ENCODE measurements around the gene SFMBT1.

Gene SFMBT1

GRCh38 chr3:53046171-53047170, 598 bp upstream of the SFMBT1 start:
- DNase-seq (ENCODE audit: low spot score): peak; percentile 71
- peak; percentile 56 for TF ChIP-seq CTCF (IDR thresholded peaks at IDR 0.05; ENCODE audit: extremely low read depth, insufficient read depth, missing control alignments)
- in situ Hi-C loops (cut with MboI; ENCODE audit: low pct_unique_long_range_greater_than_20kb, low sequenced_read_pairs, unreplicated experiment): no loop called here

- in situ Hi-C loops (cut with MboI; ENCODE audit: low pct_unique_long_range_greater_than_20kb, low sequenced_read_pairs, unreplicated experiment): no loop called here
- peak; percentile 25 for TF ChIP-seq CTCF (IDR thresholded peaks at IDR 0.05; ENCODE audit: extremely low read depth, insufficient read depth, missing control alignments)
- peak; percentile 91 for DNase-seq (ENCODE audit: low spot score)
These were observed 959 bp downstream of the SFMBT1 start for GRCh38 chr3:53044711-53045517.

- in situ Hi-C loops (cut with MboI; ENCODE audit: low pct_unique_long_range_greater_than_20kb, low sequenced_read_pairs, unreplicated experiment): no loop called here
- DNase-seq (ENCODE audit: low spot score): no peak
- TF ChIP-seq CTCF (IDR thresholded peaks at IDR 0.05; ENCODE audit: extremely low read depth, insufficient read depth, missing control alignments): no peak
These were observed 1.5 kb downstream of the SFMBT1 start for GRCh38 chr3:53044371-53044710.

- no peak for DNase-seq (ENCODE audit: low spot score)
- in situ Hi-C loops (cut with MboI; ENCODE audit: low pct_unique_long_range_greater_than_20kb, low sequenced_read_pairs, unreplicated experiment): no loop called here
- TF ChIP-seq CTCF (IDR thresholded peaks at IDR 0.05; ENCODE audit: extremely low read depth, insufficient read depth, missing control alignments): no peak
These were observed 2.1 kb downstream of the SFMBT1 start for GRCh38 chr3:53043738-53044137.

GRCh38 chr3:53042651-53043050, 3.2 kb downstream of the SFMBT1 start:
- TF ChIP-seq CTCF (IDR thresholded peaks at IDR 0.05; ENCODE audit: extremely low read depth, insufficient read depth, missing control alignments): no peak
- in situ Hi-C loops (cut with MboI; ENCODE audit: low pct_unique_long_range_greater_than_20kb, low sequenced_read_pairs, unreplicated experiment): no loop called here
- no peak for DNase-seq (ENCODE audit: low spot score)

GRCh38 chr3:53040351-53040820, 5.5 kb downstream of the SFMBT1 start:
- no peak for TF ChIP-seq CTCF (IDR thresholded peaks at IDR 0.05; ENCODE audit: extremely low read depth, insufficient read depth, missing control alignments)
- DNase-seq (ENCODE audit: low spot score): no peak
- in situ Hi-C loops (cut with MboI; ENCODE audit: low pct_unique_long_range_greater_than_20kb, low sequenced_read_pairs, unreplicated experiment): no loop called here
